HepG2 (cell line): ENCODE measurements around the gene MCOLN1. TPM values are rescaled to one million over a fixed set of nuclear protein-coding genes. Genes with fewer than 3 reads are reported as not detected.

Experiments
- PHF5A ChIP-seq: IDR thresholded peaks from one replicate; pipeline ENCODE4 v1.6.1; 2018; ENCODE audit warnings: low read depth, missing genetic modification reagents; ENCODE audit not compliant: unreplicated experiment
- SIN3A ChIP-seq: IDR thresholded peaks from 2 replicates; pipeline ENCODE4 v1.6.1; 2011; ENCODE audit warnings: low read depth, mild to moderate bottlenecking, control low read depth, low read length, borderline replicate concordance
- ZBTB46 ChIP-seq: sonication (generic); formaldehyde crosslinking; IDR thresholded peaks from 2 replicates; pipeline ENCODE4 v1.4.0; 2020; ENCODE audit warnings: mild to moderate bottlenecking, missing genetic modification reagents, borderline replicate concordance
- ZNF180 ChIP-seq: sonication (generic); formaldehyde crosslinking; IDR thresholded peaks from 2 replicates; pipeline ENCODE4 v1.4.0; 2020; ENCODE audit warnings: low read depth, missing genetic modification reagents, borderline replicate concordance
- ZNF205 ChIP-seq: IDR thresholded peaks from 2 replicates; pipeline ENCODE4 v1.6.1; 2018; ENCODE audit warnings: missing biosample characterization, missing genetic modification reagents
- ZNF446 ChIP-seq: sonication (generic); formaldehyde crosslinking; IDR thresholded peaks from 2 replicates; pipeline ENCODE4 v1.5.0; 2020; ENCODE audit warnings: mild to moderate bottlenecking, missing genetic modification reagents
- ZNF503 ChIP-seq: sonication (generic); formaldehyde crosslinking; IDR thresholded peaks from 2 replicates; pipeline ENCODE4 v1.4.0; 2020; ENCODE audit warnings: missing genetic modification reagents
- ZNF616 ChIP-seq: sonication (generic); formaldehyde crosslinking; IDR thresholded peaks from 2 replicates; pipeline ENCODE4 v1.5.0; 2020; ENCODE audit warnings: low read depth, mild to moderate bottlenecking, missing genetic modification reagents
- ZNF772 ChIP-seq: sonication (generic); formaldehyde crosslinking; IDR thresholded peaks from 2 replicates; pipeline ENCODE4 v1.5.0; 2020; ENCODE audit warnings: mild to moderate bottlenecking, missing genetic modification reagents
- ZNF773 ChIP-seq: sonication (generic); formaldehyde crosslinking; IDR thresholded peaks from 2 replicates; pipeline ENCODE4 v1.4.0; 2020; ENCODE audit warnings: missing genetic modification reagents, borderline replicate concordance
- ZNF775 ChIP-seq: sonication (generic); formaldehyde crosslinking; IDR thresholded peaks from 2 replicates; pipeline ENCODE4 v1.4.0; 2020; ENCODE audit warnings: missing genetic modification reagents, mild to moderate bottlenecking, moderate library complexity, borderline replicate concordance
- ZNF816 ChIP-seq: sonication (generic); formaldehyde crosslinking; IDR thresholded peaks from 2 replicates; pipeline ENCODE4 v1.8.0; 2022; ENCODE audit warnings: missing genetic modification reagents, mild to moderate bottlenecking, borderline replicate concordance
- ZNF850 ChIP-seq: sonication (generic); formaldehyde crosslinking; conservative IDR thresholded peaks from 2 replicates; pipeline ENCODE4 v1.9.0; 2021; ENCODE audit warnings: mild to moderate bottlenecking, missing genetic modification reagents
- ZSCAN20 ChIP-seq: sonication (generic); formaldehyde crosslinking; IDR thresholded peaks from 2 replicates; pipeline ENCODE4 v1.4.0; 2020; ENCODE audit warnings: missing genetic modification reagents, mild to moderate bottlenecking, borderline replicate concordance
- polyA plus RNA-seq, 8 experiments: library from polyadenylated mRNA; depleted of rRNA in 3 of 8; stranded (reverse) in 7 of 8; unstranded in 1 of 8; fragments of >200 nt; fragmentation: Illumina TruSeq in 4 of 8; extraction: Trizol in 4 of 8; gene quantifications; 2 replicates each; pipeline versions ENCODE4 v1.2.1 to v1.2.3, GENCODE V29; 2011 to 2016; ENCODE audit warnings: low read depth in 4 of 8, missing spikeins in 1 of 8, mixed read lengths in 1 of 8; ENCODE audit not compliant: insufficient read depth in 1 of 8
- total RNA-seq, 5 experiments: library from RNA; depleted of rRNA; stranded (reverse); fragments of >200 nt; fragmentation: Illumina TruSeq; extraction: Trizol; gene quantifications; 2 replicates each; pipeline ENCODE4 v1.2.3, GENCODE V29; 2016; ENCODE audit warnings: low read depth in 1 of 5
- TF ChIP-seq, protein P1 (sequence below): sonication (generic); formaldehyde crosslinking; IDR thresholded peaks from 2 replicates; pipeline ENCODE4 v1.5.0; 2020; ENCODE audit warnings: missing genetic modification reagents
- TF ChIP-seq, protein P2 (sequence below): sonication (generic); formaldehyde crosslinking; IDR thresholded peaks from 2 replicates; pipeline ENCODE4 v1.5.0; 2020; ENCODE audit warnings: missing genetic modification reagents
- TF ChIP-seq, protein P3 (sequence below): sonication (generic); formaldehyde crosslinking; IDR thresholded peaks from 2 replicates; pipeline ENCODE4 v1.5.0; 2020; ENCODE audit warnings: mild to moderate bottlenecking, missing genetic modification reagents, borderline replicate concordance
- TF ChIP-seq, protein P4 (sequence below): IDR thresholded peaks from 2 replicates; pipeline ENCODE4 v1.6.1; 2016; ENCODE audit warnings: missing biosample characterization, missing genetic modification reagents, low read depth

The MCOLN1 gene
- total and polyA plus RNA-seq, 2 of the 13 experiments (the other 11 are each of a cell fraction or from before 2014, with no cell fraction given), result 3.4 to 15.7 TPM

DNA sequence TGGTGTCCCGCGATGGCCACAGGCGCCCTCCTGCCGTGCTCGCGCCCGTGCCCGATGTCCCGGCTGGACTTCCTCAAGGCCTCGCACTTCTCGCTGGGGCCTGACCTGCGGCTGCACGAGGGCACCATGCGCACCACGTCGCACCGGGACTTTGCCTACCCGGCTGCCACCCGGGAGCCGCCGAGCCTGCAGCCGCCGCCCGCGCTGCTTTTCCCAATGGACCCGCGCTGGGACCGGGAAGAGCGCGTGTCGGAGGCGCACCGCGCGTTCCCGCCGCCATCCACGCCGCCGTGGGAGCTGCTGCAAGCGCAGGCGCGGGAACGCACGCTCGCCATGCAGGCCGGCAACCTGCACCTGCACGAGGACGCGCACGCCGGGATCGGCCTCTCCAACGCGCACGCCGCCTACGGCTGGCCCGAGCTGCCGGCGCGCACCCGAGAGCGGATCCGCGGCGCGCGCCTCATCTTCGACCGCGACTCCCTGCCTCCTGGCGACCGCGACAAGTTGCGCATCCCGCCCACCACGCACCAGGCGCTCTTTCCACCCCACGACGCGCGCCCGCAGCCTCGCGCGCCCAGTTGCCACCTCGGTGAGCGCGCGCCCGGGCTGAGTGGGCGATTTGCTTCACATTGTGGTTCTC lies 21.5 kb upstream of the MCOLN1 start (continued):
- TF ChIP-seq, protein P1, sequence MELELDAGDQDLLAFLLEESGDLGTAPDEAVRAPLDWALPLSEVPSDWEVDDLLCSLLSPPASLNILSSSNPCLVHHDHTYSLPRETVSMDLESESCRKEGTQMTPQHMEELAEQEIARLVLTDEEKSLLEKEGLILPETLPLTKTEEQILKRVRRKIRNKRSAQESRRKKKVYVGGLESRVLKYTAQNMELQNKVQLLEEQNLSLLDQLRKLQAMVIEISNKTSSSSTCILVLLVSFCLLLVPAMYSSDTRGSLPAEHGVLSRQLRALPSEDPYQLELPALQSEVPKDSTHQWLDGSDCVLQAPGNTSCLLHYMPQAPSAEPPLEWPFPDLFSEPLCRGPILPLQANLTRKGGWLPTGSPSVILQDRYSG (CRISPR knock-in tag), result peak; percentile 69; the same call in 1 of the 2 replicates
- no peak for TF ChIP-seq ZNF816 (CRISPR knock-in tag)
- TF ChIP-seq ZNF773, result 0 out of 2 replicates have a peak, but pooled peaks have one; percentile 45
- no peak for TF ChIP-seq ZNF775 (CRISPR knock-in tag)
- no peak for TF ChIP-seq SIN3A
- TF ChIP-seq, protein P2, sequence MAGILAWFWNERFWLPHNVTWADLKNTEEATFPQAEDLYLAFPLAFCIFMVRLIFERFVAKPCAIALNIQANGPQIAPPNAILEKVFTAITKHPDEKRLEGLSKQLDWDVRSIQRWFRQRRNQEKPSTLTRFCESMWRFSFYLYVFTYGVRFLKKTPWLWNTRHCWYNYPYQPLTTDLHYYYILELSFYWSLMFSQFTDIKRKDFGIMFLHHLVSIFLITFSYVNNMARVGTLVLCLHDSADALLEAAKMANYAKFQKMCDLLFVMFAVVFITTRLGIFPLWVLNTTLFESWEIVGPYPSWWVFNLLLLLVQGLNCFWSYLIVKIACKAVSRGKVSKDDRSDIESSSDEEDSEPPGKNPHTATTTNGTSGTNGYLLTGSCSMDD (CRISPR knock-in tag), result no peak
- TF ChIP-seq ZNF180 (CRISPR knock-in tag), result no peak
- no peak for TF ChIP-seq ZNF205 (CRISPR knock-in tag)
- TF ChIP-seq ZBTB46 (CRISPR knock-in tag), result no peak
- TF ChIP-seq ZNF772 (CRISPR knock-in tag), result peak; percentile 49; the same call in 1 of the 2 replicates
- no peak for TF ChIP-seq ZNF850 (CRISPR knock-in tag)
- TF ChIP-seq, protein P3, sequence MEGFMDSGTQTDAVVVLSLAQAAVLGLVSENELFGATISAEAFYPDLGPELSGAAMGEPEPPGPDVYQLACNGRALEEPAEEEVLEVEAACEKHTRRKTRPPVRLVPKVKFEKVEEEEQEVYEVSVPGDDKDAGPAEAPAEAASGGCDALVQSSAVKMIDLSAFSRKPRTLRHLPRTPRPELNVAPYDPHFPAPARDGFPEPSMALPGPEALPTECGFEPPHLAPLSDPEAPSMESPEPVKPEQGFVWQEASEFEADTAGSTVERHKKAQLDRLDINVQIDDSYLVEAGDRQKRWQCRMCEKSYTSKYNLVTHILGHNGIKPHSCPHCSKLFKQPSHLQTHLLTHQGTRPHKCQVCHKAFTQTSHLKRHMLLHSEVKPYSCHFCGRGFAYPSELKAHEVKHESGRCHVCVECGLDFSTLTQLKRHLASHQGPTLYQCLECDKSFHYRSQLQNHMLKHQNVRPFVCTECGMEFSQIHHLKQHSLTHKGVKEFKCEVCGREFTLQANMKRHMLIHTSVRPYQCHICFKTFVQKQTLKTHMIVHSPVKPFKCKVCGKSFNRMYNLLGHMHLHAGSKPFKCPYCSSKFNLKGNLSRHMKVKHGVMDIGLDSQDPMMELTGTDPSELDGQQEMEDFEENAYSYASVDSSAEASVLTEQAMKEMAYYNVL (CRISPR knock-in tag), result peak; percentile 24; the same call in 1 of the 2 replicates
- TF ChIP-seq, protein P4, sequence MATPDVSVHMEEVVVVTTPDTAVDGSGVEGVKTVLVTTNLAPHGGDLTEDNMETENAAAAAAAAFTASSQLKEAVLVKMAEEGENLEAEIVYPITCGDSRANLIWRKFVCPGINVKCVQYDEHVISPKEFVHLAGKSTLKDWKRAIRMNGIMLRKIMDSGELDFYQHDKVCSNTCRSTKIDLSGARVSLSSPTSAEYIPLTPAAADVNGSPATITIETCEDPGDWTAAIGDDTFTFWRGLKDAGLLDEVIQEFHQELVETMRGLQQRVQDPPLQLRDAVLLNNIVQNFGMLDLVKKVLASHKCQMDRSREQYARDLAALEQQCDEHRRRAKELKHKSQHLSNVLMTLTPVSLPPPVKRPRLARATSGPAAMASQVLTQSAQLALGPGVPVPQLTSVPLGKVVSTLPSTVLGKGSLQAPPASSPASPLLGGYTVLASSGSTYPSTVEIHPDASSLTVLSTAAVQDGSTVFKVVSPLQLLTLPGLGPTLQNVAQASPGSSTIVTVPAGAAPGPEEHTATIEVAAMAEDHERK, result peak; percentile 52
- no peak for TF ChIP-seq ZNF616 (CRISPR knock-in tag)
- no peak for TF ChIP-seq PHF5A (CRISPR knock-in tag)
- peak; percentile 92 for TF ChIP-seq ZNF446 (CRISPR knock-in tag)
- TF ChIP-seq ZSCAN20 (CRISPR knock-in tag), result peak; percentile 57; the same call in 1 of the 2 replicates
- TF ChIP-seq ZNF503 (CRISPR knock-in tag), result no peak
